ENCODE results near the gene RETREG1. TPM values are rescaled to one million over a fixed set of nuclear protein-coding genes. Genes with fewer than 3 reads are reported as not detected.

Gene RETREG1
- total RNA-seq, 1 experiment from 2014 or later, result 5.1 TPM

GRCh38 chr5:16664368-16664767, 47.6 kb upstream of the RETREG1 start:
- peaks cover 60% of the 10 kb centered on the region for H3K36me3 ChIP-seq (ENCODE audit: insufficient read depth, low read length, poor library complexity, severe bottlenecking)
- H3K27me3 ChIP-seq (replicated peaks; ENCODE audit: insufficient read depth, low read depth, low read length, poor library complexity), result no peaks in the 10 kb centered on the region
- ChIA-PET POLR2A (ENCODE audit: low non-redundant PET) (no interaction called here), CTCF (no interaction called here)
- H3K27ac ChIP-seq (ENCODE audit: low read depth, low read length, poor library complexity, severe bottlenecking), result no peak overlapping the region
- H3K4me1 ChIP-seq (ENCODE audit: insufficient read depth, low read length, poor library complexity, severe bottlenecking), result no peaks in the 10 kb centered on the region
- intact Hi-C loops (cut with micrococcal nuclease; ENCODE audit: unreplicated experiment), result no loop called here
- TF ChIP-seq EZH2 (IDR thresholded peaks at IDR 0.05; ENCODE audit: borderline replicate concordance, low read depth, low read length, poor library complexity, severe bottlenecking), result no peak
- TF ChIP-seq, protein P1, sequence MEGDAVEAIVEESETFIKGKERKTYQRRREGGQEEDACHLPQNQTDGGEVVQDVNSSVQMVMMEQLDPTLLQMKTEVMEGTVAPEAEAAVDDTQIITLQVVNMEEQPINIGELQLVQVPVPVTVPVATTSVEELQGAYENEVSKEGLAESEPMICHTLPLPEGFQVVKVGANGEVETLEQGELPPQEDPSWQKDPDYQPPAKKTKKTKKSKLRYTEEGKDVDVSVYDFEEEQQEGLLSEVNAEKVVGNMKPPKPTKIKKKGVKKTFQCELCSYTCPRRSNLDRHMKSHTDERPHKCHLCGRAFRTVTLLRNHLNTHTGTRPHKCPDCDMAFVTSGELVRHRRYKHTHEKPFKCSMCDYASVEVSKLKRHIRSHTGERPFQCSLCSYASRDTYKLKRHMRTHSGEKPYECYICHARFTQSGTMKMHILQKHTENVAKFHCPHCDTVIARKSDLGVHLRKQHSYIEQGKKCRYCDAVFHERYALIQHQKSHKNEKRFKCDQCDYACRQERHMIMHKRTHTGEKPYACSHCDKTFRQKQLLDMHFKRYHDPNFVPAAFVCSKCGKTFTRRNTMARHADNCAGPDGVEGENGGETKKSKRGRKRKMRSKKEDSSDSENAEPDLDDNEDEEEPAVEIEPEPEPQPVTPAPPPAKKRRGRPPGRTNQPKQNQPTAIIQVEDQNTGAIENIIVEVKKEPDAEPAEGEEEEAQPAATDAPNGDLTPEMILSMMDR (conservative IDR thresholded peaks at IDR 0.05; ENCODE audit: low read depth, low read length), result no peak
- DNase-seq (ENCODE audit: low spot score), result no peak
- no TSS peak for BruUV-seq (replicated peaks)
- H3K4me3 ChIP-seq (ENCODE audit: low read depth, low read length, poor library complexity, severe bottlenecking), result no peak overlapping the region
- H3K9me3 ChIP-seq (ENCODE audit: low read depth, low read length, poor library complexity, severe bottlenecking), result no peaks in the 10 kb centered on the region

DNA sequence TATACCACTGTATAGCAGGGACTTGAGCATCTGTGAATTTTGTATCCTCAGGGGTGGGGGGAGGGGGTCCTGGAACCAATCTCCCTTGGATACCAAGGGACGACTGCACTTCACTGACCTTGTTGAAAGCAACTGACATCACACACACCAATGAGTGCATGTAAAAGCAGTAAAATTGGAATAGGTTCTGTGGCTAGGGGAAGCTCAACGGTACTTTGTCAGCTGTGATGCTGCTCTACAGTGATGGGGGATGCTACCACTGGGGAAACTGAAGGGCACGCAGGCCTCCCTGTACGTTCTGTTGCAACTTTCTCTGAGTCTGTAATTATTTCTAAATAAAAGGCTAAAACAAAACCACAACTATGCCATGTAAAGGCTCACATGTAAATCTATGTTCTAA, 47.0 kb upstream of the RETREG1 start:
- Histone ChIP-seq H3K27ac (ENCODE audit: low read depth, low read length, poor library complexity, severe bottlenecking) (no peak overlapping the region), H3K9me3 (ENCODE audit: low read depth, low read length, poor library complexity, severe bottlenecking) (no peaks in the 10 kb centered on the region), H3K4me1 (ENCODE audit: insufficient read depth, low read length, poor library complexity, severe bottlenecking) (no peaks in the 10 kb centered on the region), H3K4me3 (ENCODE audit: low read depth, low read length, poor library complexity, severe bottlenecking) (no peak overlapping the region), H3K27me3 (replicated peaks; ENCODE audit: insufficient read depth, low read depth, low read length, poor library complexity) (no peaks in the 10 kb centered on the region), H3K36me3 (ENCODE audit: insufficient read depth, low read length, poor library complexity, severe bottlenecking) (peaks cover 55% of the 10 kb centered on the region)
- POLR2A ChIA-PET (ENCODE audit: low non-redundant PET), result no interaction called here
- DNase-seq (ENCODE audit: low spot score), result no peak
- CTCF ChIA-PET, result no interaction called here
- TF ChIP-seq, protein P1 (conservative IDR thresholded peaks at IDR 0.05; ENCODE audit: low read depth, low read length), result no peak
- no peak for TF ChIP-seq EZH2 (IDR thresholded peaks at IDR 0.05; ENCODE audit: borderline replicate concordance, low read depth, low read length, poor library complexity, severe bottlenecking)
- BruUV-seq (replicated peaks), result no TSS peak
- intact Hi-C loops (cut with micrococcal nuclease; ENCODE audit: unreplicated experiment), result no loop called here

- H3K4me3 ChIP-seq (ENCODE audit: low read depth, low read length, poor library complexity, severe bottlenecking), result no peak overlapping the region
- H3K4me1 ChIP-seq (ENCODE audit: insufficient read depth, low read length, poor library complexity, severe bottlenecking), result no peaks in the 10 kb centered on the region
- peaks cover 35% of the 10 kb centered on the region for H3K36me3 ChIP-seq (ENCODE audit: insufficient read depth, low read length, poor library complexity, severe bottlenecking)
- H3K27me3 ChIP-seq (replicated peaks; ENCODE audit: insufficient read depth, low read depth, low read length, poor library complexity), result no peaks in the 10 kb centered on the region
- H3K27ac ChIP-seq (ENCODE audit: low read depth, low read length, poor library complexity, severe bottlenecking), result no peak overlapping the region
- no peak for TF ChIP-seq EZH2 (IDR thresholded peaks at IDR 0.05; ENCODE audit: borderline replicate concordance, low read depth, low read length, poor library complexity, severe bottlenecking)
- TF ChIP-seq, protein P1 (conservative IDR thresholded peaks at IDR 0.05; ENCODE audit: low read depth, low read length), result no peak
- H3K9me3 ChIP-seq (ENCODE audit: low read depth, low read length, poor library complexity, severe bottlenecking), result no peaks in the 10 kb centered on the region
- ChIA-PET CTCF (no interaction called here), POLR2A (ENCODE audit: low non-redundant PET) (interaction anchor here (0.6 kb wide), 1 partner anchor 1999 kb away, joined by 3 read pairs; no protein-coding TSS in a partner anchor)
- BruUV-seq (replicated peaks), result no TSS peak
- no peak for DNase-seq (ENCODE audit: low spot score)
- intact Hi-C loops (cut with micrococcal nuclease; ENCODE audit: unreplicated experiment), result no loop called here
Measured at GRCh38 chr5:16661713-16662112, 44.9 kb upstream of the RETREG1 start.
